ENCODE results near the gene BEND5. TPM values are rescaled to one million over a fixed set of nuclear protein-coding genes. Genes with fewer than 3 reads are reported as not detected.

BEND5 gene
- total and polyA plus RNA-seq, 2 of the 4 experiments (the other 2 are of a cell fraction): 1.1 to 1.3 TPM

GRCh38 chr1:48718116-48718630, 58.5 kb downstream of the BEND5 start:
- intact Hi-C loops (cut with micrococcal nuclease) (no loop called here), dilution Hi-C loops (cut with HindIII; ENCODE audit: low sequenced_read_pairs, unreplicated experiment) (no loop called here), in situ Hi-C loops (cut with MboI; ENCODE audit: low sequenced_read_pairs) (no loop called here)
- no peak overlapping the region for H3K4ac ChIP-seq (ENCODE audit: low read depth, low read length)
- H2AFZ ChIP-seq (replicated peaks; ENCODE audit: low read length, poor library complexity): no peak overlapping the region
- no peak overlapping the region for H4K91ac ChIP-seq (ENCODE audit: insufficient read depth, low read depth, low read length)
- no peaks in the 10 kb centered on the region for H3K79me1 ChIP-seq (ENCODE audit: low read depth in 1 of 2, low read length in 2 of 2)
- no peak for TF ChIP-seq MXI1 (IDR thresholded peaks at IDR 0.05; ENCODE audit: borderline replicate concordance, low read depth, low read length)
- TF ChIP-seq POLR2A (IDR thresholded peaks at IDR 0.05; ENCODE audit: low read depth, low read length): no peak
- TF ChIP-seq ELK1 (IDR thresholded peaks at IDR 0.05; ENCODE audit: borderline replicate concordance, low read depth, low read length): no peak
- peak; percentile 61 for TF ChIP-seq MAFK (IDR thresholded peaks at IDR 0.05; ENCODE audit: low read depth, low read length)
- TF ChIP-seq SMC3 (IDR thresholded peaks at IDR 0.05; ENCODE audit: low read depth, low read length): no peak
- H2BK20ac ChIP-seq (ENCODE audit: low read depth, low read length): no peak overlapping the region
- no peak overlapping the region for H3K27ac ChIP-seq (ENCODE audit: insufficient read depth, low read length)
- ChIA-PET POLR2A (ENCODE audit: unreplicated experiment) (no interaction called here), CTCF (no interaction called here)
- no peak overlapping the region for H2BK15ac ChIP-seq (ENCODE audit: low read depth, low read length)
- no TSS peak for BruUV-seq (replicated peaks)
- H2BK5ac ChIP-seq (ENCODE audit: low read depth, low read length, poor library complexity, severe bottlenecking): no peak overlapping the region
- no peak overlapping the region for H3K9ac ChIP-seq (ENCODE audit: low read depth, low read length)
- H3K4me1 ChIP-seq (ENCODE audit: control insufficient read depth, insufficient read depth, low read length): no peaks in the 10 kb centered on the region
- DNase-seq (no peak), ATAC-seq (ENCODE audit: low read depth) (no peak)
- H2BK120ac ChIP-seq (ENCODE audit: low read depth, low read length): no peak overlapping the region
- H3K56ac ChIP-seq (ENCODE audit: extremely low read depth, insufficient read depth, low read length): no peak overlapping the region
- H3K9me1 ChIP-seq (ENCODE audit: insufficient read depth, low read length): no peaks in the 10 kb centered on the region
- H3K4me3 ChIP-seq (ENCODE audit: insufficient read depth, low read depth, low read length): no peak overlapping the region
- H4K20me1 ChIP-seq (ENCODE audit: insufficient read depth, low read length): no peaks in the 10 kb centered on the region
- no peak overlapping the region for H3K4me2 ChIP-seq (ENCODE audit: low read depth, low read length)
- no peak overlapping the region for H3K18ac ChIP-seq (ENCODE audit: low read depth, low read length)
- no peak overlapping the region for H2AK9ac ChIP-seq (replicated peaks; ENCODE audit: low read depth, low read length, poor library complexity)
- no peak overlapping the region for H4K5ac ChIP-seq (ENCODE audit: low read depth, low read length)
- H3K27me3 ChIP-seq (ENCODE audit: control insufficient read depth, insufficient read depth, low read length): no peaks in the 10 kb centered on the region
- H4K8ac ChIP-seq (ENCODE audit: low read depth in 2 of 2, low read length in 2 of 2): no peak overlapping the region
- H3K23ac ChIP-seq (ENCODE audit: low read depth, low read length): no peak overlapping the region
- H2AK5ac ChIP-seq (ENCODE audit: low read depth, low read length): no peak overlapping the region
- no peaks in the 10 kb centered on the region for H3K36me3 ChIP-seq (ENCODE audit: control insufficient read depth, insufficient read depth, low read length)
- no peaks in the 10 kb centered on the region for H3K9me3 ChIP-seq (ENCODE audit: control insufficient read depth, insufficient read depth, low read length)
- no peak overlapping the region for H3K14ac ChIP-seq (replicated peaks; ENCODE audit: low read depth, low read length)
